GM21390 (cell line): ENCODE measurements around the gene KLHL6.
"Not testable (repeated sequence)": the region's sequence is repeated elsewhere in the genome, so short reads cannot be mapped to it uniquely, and the experiment has no call there.

ENCODE experiments used
- ATAC-seq: cut with Tn5 transposase; IDR thresholded peaks from one replicate; pipeline ENCODE4 v1.9.1; 2021; ENCODE audit not compliant: unreplicated experiment

The KLHL6 gene

DNA sequence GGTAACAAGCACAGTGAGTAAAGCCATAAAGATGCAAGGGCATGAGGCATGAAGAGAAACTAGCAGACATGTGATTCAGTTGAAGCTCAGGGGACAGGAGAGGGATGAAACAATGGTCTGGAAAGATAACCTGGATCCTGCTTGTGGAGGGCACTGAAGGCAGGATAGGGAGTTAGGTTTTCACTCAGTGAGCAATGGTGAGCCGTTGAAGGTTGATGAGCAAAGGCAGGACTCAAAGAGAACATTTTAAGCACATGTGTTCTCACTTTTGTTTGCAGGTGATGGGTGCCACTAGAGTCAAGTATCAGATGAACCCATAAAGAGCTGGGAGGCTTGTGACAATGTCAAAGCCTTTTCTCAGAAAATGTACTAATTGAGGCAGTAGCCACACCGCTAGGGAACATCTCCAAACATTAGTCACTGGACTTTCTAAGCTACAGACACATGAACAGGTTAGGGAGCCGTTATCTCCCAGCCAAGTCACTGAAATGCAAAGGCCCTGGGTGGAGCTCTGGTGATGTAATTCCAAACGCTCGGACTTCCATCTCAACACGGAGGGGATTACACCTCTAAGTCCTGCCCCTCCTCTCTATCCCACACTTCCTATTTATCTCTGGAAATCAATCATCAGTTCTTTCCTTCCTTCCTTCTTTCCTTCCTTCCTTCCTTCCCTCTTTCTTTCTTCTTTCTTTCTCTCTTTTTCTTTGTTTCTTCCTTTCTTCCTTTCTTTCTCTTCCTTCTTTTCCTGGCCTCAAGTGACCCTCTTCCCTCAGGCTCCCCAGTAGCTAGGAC, 22.7 kb downstream of the KLHL6 start:
- no peak for ATAC-seq

- no peak for ATAC-seq
Measured at GRCh38 chr3:183529717-183530116, 25.8 kb downstream of the KLHL6 start.

DNA sequence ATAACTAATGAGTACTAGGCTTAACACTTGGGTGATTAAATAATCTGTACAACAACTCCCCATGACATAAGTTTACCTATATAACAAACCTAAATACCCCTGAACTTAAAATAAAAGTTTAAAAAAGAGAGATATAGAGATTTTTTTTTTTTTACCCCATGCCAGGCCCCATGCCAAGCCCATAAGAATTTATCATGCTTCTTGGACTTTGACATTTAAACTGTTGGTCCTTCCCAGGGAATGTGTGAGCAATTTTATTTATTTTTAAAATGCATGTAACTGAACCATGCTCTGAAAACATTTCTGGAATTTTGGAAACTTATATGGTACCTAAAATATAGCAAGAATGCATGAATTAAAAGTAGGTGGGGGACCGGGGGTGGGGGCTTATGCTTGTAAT, 26.3 kb downstream of the KLHL6 start:
- no peak for ATAC-seq

GRCh38 chr3:183528758-183529157, 26.7 kb downstream of the KLHL6 start:
- not testable (repeated sequence) for ATAC-seq

- peak; percentile 91 for ATAC-seq
Measured at GRCh38 chr3:183527428-183528379, 27.8 kb downstream of the KLHL6 start.

DNA sequence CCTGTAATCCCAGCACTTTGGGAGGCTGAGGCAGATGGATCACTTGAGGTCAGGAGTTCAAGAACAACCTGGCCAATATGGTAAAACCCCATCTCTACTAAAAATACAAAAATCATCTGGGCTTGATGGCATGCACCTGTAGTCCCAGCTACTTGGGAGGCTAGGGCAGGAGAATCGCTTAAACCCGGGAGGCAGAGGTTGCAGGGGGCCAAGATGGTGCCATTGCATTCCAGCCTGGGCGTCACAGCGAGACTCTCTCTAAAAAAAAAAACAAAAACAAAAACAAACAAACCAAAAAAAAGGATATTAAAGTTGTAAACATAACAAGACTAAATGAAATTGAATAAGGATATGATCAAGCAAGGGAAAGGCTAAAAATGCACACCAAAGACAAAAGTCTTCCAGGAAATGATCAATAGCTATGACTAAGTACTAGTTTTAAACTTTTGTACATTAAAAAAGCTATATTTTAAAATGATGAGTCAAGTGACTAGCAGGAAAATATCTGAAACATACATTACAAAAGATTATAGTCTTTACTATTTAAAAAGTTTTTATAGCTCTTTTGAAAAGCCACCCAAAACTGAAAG, 28.6 kb downstream of the KLHL6 start:
- peak; percentile 24 for ATAC-seq

- no peak for ATAC-seq
Measured at GRCh38 chr3:183524476-183524875, 31.0 kb downstream of the KLHL6 start.

DNA sequence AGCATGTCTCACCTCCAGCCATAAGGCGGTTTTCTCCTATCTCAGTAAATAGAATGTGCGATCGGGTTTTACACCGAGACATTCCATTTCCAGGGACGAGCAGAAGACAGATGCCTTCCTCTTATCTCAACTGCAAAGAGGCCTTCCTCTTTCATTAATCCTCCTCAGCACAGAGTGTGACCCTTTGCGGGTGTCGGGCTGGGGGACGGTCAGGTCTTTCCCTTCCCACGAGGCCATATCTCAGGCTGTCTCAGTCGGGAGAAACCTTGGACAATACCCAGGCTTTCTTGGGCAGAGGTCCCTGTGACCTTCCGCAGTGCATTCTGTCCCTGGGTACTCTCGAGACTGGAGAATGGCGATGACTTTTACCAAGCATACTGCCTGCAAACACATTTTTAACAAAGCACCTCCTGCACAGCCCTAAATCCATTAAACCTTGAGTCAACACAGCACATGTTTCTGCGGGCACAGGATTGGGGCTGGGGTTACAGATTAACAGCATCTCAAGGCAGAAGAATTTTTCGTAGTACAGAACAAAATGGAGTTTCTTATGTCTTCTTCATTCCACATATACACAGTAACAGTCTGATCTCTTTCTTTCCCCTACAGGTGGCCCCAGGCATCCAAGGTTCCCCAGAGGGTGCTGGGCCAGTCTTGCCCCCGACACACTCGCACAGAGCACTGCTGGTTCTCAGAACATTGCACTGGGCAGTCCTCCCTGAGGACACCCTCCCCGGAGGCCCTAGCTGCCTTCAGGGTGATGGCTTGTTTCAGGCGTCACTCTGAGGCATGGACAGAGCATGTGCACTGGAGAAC, 34.6 kb downstream of the KLHL6 start:
- not testable (repeated sequence) for ATAC-seq

- not testable (repeated sequence) for ATAC-seq
Measured at GRCh38 chr3:183520295-183520694, 35.2 kb downstream of the KLHL6 start.

GRCh38 chr3:183519891-183520290, 35.6 kb downstream of the KLHL6 start:
- no peak for ATAC-seq

GRCh38 chr3:183518491-183519251, 36.8 kb downstream of the KLHL6 start:
- ATAC-seq, result no peak

- ATAC-seq, result no peak
Measured at GRCh38 chr3:183517607-183518006, 37.9 kb downstream of the KLHL6 start.

GRCh38 chr3:183515968-183516851, 39.3 kb downstream of the KLHL6 start:
- peak; percentile 57 for ATAC-seq

- ATAC-seq, result no peak
Measured at GRCh38 chr3:183514021-183514420, 41.5 kb downstream of the KLHL6 start.

DNA sequence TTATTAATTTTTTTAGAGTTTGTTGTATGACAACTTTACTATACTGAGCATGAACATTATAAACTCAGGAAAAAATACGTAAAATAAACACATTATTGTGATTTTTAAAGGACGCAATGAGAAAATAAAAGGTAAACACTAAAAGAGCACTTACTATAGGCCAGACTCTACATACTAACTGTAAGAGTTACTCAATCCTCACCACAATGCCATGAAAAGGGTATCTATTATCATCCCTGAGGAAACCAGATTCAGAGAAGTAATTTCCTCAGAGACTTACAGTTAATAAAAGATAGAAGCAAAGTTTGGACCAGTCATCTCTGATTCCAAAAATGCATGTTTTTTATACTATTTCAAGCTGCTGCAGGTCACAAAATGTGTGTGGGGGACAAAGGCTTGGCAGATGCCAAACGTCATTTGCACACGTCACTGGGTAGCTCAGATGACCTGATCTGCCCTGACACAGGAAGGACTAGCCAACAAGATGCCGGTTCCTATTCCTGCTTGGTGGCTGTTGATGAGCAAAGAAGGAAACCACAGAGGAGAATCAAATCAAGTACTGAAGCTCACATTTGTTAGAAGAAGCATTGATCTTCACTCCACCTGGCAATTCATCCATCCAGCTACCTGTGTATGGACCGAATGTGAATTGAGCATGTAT, 42.3 kb downstream of the KLHL6 start:
- ATAC-seq, result no peak

GRCh38 chr3:183511286-183512131, 44.0 kb downstream of the KLHL6 start:
- ATAC-seq, result peak; percentile 61

DNA sequence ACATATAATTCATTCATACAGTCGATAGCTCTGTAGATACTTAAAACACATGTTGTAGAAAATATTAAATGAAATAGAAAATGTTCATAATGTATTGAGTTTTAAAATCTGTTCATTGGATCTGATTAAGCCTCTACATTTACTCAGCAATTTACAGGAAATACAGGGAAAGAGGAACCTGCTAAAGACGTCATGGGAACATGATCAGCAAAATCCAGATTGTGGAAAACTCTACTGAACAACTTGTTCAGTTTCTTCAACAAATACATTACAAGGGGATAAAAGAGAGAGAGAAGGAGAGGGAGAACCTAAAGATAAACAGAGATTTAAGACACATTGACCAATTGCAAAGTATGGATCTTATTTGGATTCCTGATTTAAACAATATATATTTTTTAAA, 46.7 kb downstream of the KLHL6 start:
- ATAC-seq, result no peak

- ATAC-seq, result no peak
Measured at GRCh38 chr3:183507551-183507950, 48.0 kb downstream of the KLHL6 start.
